Measurements from ENCODE around the gene CFAP299. TPM values are rescaled to one million over a fixed set of nuclear protein-coding genes. Genes with fewer than 3 reads are reported as not detected.
A peak's percentile ranks its signal among the peaks of the same experiment; 100 is the strongest.

CFAP299 gene
- total and polyA plus RNA-seq, 9 of the 15 experiments (the other 6 are each of a cell fraction or from before 2014, with no cell fraction given), result 0.09 to 3.0 (median 0.76) TPM

DNA sequence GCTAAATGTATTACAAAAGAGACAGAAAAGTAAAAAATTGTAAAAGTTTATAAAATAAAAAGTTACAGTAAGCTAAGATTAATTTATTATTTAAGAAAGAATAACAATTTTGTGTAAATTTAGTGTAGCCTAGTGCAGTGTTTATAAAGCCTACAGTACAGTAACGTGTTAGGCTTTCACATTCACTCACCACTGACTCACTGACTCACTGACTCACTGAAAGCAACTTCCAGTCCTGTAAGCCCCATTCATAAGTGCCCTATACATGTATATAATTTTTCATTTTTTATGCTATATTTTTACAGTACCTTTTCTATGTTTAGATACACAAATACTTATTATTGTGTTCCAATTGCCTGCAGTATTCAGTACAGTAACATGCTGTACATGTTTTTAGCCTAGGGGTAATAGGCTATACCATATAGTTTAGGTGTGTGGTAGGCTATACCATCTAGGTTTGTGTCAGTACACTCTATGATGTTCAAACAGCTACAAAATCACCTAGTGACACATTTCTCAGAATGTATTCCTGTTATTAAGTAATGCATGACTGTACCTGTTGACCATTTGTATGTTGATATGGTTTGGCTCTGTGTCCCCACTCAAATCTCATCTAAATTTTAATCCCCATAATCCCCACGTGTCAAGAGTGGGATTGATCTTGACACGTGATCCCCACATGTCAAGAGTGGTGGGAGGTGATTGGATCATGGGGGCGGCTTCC lies 57.9 kb downstream of the CFAP299 start:
- FAIRE-seq, result no peak
- CTCF ChIA-PET (ENCODE audit: low intra/inter-chr PET ratio), result no interaction called here
- no peaks in the 10 kb centered on the region for H3K36me3 ChIP-seq (ENCODE audit: control insufficient read depth, insufficient read depth, low read length)
- TF ChIP-seq, protein P1, sequence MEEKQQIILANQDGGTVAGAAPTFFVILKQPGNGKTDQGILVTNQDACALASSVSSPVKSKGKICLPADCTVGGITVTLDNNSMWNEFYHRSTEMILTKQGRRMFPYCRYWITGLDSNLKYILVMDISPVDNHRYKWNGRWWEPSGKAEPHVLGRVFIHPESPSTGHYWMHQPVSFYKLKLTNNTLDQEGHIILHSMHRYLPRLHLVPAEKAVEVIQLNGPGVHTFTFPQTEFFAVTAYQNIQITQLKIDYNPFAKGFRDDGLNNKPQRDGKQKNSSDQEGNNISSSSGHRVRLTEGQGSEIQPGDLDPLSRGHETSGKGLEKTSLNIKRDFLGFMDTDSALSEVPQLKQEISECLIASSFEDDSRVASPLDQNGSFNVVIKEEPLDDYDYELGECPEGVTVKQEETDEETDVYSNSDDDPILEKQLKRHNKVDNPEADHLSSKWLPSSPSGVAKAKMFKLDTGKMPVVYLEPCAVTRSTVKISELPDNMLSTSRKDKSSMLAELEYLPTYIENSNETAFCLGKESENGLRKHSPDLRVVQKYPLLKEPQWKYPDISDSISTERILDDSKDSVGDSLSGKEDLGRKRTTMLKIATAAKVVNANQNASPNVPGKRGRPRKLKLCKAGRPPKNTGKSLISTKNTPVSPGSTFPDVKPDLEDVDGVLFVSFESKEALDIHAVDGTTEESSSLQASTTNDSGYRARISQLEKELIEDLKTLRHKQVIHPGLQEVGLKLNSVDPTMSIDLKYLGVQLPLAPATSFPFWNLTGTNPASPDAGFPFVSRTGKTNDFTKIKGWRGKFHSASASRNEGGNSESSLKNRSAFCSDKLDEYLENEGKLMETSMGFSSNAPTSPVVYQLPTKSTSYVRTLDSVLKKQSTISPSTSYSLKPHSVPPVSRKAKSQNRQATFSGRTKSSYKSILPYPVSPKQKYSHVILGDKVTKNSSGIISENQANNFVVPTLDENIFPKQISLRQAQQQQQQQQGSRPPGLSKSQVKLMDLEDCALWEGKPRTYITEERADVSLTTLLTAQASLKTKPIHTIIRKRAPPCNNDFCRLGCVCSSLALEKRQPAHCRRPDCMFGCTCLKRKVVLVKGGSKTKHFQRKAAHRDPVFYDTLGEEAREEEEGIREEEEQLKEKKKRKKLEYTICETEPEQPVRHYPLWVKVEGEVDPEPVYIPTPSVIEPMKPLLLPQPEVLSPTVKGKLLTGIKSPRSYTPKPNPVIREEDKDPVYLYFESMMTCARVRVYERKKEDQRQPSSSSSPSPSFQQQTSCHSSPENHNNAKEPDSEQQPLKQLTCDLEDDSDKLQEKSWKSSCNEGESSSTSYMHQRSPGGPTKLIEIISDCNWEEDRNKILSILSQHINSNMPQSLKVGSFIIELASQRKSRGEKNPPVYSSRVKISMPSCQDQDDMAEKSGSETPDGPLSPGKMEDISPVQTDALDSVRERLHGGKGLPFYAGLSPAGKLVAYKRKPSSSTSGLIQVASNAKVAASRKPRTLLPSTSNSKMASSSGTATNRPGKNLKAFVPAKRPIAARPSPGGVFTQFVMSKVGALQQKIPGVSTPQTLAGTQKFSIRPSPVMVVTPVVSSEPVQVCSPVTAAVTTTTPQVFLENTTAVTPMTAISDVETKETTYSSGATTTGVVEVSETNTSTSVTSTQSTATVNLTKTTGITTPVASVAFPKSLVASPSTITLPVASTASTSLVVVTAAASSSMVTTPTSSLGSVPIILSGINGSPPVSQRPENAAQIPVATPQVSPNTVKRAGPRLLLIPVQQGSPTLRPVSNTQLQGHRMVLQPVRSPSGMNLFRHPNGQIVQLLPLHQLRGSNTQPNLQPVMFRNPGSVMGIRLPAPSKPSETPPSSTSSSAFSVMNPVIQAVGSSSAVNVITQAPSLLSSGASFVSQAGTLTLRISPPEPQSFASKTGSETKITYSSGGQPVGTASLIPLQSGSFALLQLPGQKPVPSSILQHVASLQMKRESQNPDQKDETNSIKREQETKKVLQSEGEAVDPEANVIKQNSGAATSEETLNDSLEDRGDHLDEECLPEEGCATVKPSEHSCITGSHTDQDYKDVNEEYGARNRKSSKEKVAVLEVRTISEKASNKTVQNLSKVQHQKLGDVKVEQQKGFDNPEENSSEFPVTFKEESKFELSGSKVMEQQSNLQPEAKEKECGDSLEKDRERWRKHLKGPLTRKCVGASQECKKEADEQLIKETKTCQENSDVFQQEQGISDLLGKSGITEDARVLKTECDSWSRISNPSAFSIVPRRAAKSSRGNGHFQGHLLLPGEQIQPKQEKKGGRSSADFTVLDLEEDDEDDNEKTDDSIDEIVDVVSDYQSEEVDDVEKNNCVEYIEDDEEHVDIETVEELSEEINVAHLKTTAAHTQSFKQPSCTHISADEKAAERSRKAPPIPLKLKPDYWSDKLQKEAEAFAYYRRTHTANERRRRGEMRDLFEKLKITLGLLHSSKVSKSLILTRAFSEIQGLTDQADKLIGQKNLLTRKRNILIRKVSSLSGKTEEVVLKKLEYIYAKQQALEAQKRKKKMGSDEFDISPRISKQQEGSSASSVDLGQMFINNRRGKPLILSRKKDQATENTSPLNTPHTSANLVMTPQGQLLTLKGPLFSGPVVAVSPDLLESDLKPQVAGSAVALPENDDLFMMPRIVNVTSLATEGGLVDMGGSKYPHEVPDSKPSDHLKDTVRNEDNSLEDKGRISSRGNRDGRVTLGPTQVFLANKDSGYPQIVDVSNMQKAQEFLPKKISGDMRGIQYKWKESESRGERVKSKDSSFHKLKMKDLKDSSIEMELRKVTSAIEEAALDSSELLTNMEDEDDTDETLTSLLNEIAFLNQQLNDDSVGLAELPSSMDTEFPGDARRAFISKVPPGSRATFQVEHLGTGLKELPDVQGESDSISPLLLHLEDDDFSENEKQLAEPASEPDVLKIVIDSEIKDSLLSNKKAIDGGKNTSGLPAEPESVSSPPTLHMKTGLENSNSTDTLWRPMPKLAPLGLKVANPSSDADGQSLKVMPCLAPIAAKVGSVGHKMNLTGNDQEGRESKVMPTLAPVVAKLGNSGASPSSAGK (IDR thresholded peaks at IDR 0.05), result no peak
- TF ChIP-seq, protein P2, sequence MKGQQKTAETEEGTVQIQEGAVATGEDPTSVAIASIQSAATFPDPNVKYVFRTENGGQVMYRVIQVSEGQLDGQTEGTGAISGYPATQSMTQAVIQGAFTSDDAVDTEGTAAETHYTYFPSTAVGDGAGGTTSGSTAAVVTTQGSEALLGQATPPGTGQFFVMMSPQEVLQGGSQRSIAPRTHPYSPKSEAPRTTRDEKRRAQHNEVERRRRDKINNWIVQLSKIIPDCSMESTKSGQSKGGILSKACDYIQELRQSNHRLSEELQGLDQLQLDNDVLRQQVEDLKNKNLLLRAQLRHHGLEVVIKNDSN (CRISPR knock-in tag; IDR thresholded peaks at IDR 0.05), result peak; percentile 34; the same call in 1 of the 2 replicates
- TF ChIP-seq SAFB2 (IDR thresholded peaks at IDR 0.05; ENCODE audit: borderline replicate concordance, low read depth, low read length, severe bottlenecking) (no peak), RBM15 (IDR thresholded peaks at IDR 0.05; ENCODE audit: insufficient read depth, low read length) (no peak), CEBPG (CRISPR knock-in tag; IDR thresholded peaks at IDR 0.05) (no peak), CEBPG (tag; conservative IDR thresholded peaks at IDR 0.05 in 1 of 2, IDR thresholded peaks at IDR 0.05 in 1 of 2) (no peak)
- no peaks in the 10 kb centered on the region for H4K20me1 ChIP-seq (replicated peaks; ENCODE audit: control insufficient read depth, insufficient read depth, low read length)
- peaks cover 0 to 1% of the 10 kb centered on the region in 2 experiments; a peak in 2 of 5 replicates for H3K27me3 ChIP-seq (ENCODE audit: control insufficient read depth in 2 of 2, insufficient read depth in 2 of 2, low read length in 2 of 2)
- no peaks in the 10 kb centered on the region for H3K9me1 ChIP-seq (ENCODE audit: control insufficient read depth, insufficient read depth, low read length)
- DNase-seq (ENCODE audit: extremely low read depth in 1 of 4, low spot score in 3 of 4), result no peak
- intact Hi-C loops (cut with micrococcal nuclease) (no loop called here), in situ Hi-C loops (cut with MboI) (no loop called here)
- no peak overlapping the region for H3K9ac ChIP-seq (ENCODE audit: insufficient read depth in 1 of 2, low read depth in 2 of 2, low read length in 2 of 2)
- no peaks in the 10 kb centered on the region for H3K9me3 ChIP-seq (replicated peaks; ENCODE audit: control insufficient read depth, insufficient read depth, low read depth, low read length)
- no peaks in the 10 kb centered on the region for H3K79me2 ChIP-seq (ENCODE audit: control insufficient read depth, insufficient read depth, low read length)
- POLR2A ChIA-PET, result no interaction called here
- no peaks in the 10 kb centered on the region for H3K4me1 ChIP-seq (replicated peaks in 1 of 2; ENCODE audit: control insufficient read depth in 2 of 2, insufficient read depth in 2 of 2, low read length in 2 of 2)
- BruUV-seq (replicated peaks), result no TSS peak
- no peak for ATAC-seq
- H3K27ac ChIP-seq (ENCODE audit: extremely low read depth, low read depth, low read length), result no peak overlapping the region
- WGBS (ENCODE audit: insufficient coverage, low coverage, missing lambda C conversion rate), result 6% methylated on average over 4 of the region's 4 CpGs
- H3K4me3 ChIP-seq, result no peak overlapping the region
- H3K4me2 ChIP-seq (ENCODE audit: insufficient read depth, low read length), result no peak overlapping the region
- H2AFZ ChIP-seq (ENCODE audit: low read depth, low read length), result no peak overlapping the region

Measured in K562 (cell line).